Stimulated activated CD4-positive, alpha-beta T cell treated with anti-CD3 and anti-CD28 coated beads, TNF-alpha, amount 100 ng/mL, for 48 hours (primary cell): Measurements from ENCODE around the gene SGIP1.
"Not testable (repeated sequence)": the region's sequence is repeated elsewhere in the genome, so short reads cannot be mapped to it uniquely, and the experiment has no call there.

Source experiments
- DNase-seq, 3 donors: peaks; one replicate each; pipeline ENCODE4 v3.0.0-alpha.2; 2020; ENCODE audit warnings: low read depth in 3 of 3

SGIP1 gene

DNA sequence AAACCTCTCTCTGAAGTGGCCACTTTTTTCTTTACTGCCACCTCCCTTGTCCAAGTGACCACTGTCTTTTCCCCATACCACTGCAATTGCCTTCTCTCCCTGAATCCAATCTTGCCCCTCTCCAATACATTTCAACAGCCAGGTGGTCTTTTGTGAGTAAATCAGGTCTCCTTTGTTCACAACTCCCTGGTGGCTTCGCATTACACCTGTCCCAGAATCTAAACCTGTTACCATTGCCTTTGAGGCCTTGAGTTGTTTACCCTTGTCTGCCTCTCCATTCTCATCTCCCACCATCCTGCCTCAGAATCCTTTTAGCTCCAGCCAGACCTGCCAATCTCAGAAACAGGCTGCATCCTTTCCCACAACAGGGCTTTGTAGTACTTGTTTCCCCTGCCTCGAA lies 196.5 kb downstream of the SGIP1 start:
- DNase-seq: no peak

- DNase-seq: no peak
Measured at GRCh38 chr1:66731170-66731865, 197.4 kb downstream of the SGIP1 start.

- DNase-seq: no peak
Measured at GRCh38 chr1:66732407-66733166, 198.6 kb downstream of the SGIP1 start.

GRCh38 chr1:66733348-66734017 lies 199.5 kb downstream of the SGIP1 start:
- no peak for DNase-seq

DNA sequence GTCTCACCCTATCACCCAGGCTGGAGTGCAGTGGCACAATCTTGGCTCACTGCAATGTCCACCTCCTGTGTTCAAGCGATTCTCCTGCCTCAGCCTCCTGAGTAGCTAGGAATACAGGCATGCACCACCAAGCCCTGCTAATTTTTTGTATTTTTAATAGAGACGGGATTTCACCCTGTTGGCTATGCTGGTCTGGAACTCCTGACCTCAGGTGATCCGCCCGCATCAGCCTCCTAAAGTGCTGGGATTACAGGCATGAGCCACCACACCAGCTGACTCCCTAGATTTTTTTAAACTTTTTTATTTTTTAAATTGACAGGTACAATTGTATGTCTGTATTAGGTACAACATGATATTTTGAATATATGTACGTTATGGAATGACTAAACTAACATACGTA lies 200.6 kb downstream of the SGIP1 start:
- DNase-seq: not testable (repeated sequence)

DNA sequence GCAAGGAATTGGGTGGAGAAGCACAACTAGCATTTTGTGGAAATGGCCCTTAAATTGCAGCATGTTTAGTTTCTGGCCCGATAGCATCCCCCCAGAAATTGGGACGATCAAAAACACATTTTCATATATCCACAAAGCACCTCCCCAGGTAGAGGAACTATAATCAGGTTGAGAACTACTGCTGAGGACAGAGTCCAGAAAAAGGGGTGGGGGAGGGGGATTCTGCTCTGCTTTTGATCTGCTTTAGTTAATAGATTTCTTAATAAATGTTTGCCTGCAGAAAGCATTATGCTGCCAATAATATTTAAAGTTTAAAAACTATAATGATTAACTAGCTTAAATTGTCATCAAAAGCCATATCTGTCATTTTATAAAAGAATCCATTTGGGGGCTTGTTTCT lies 203.9 kb downstream of the SGIP1 start:
- DNase-seq: no peak

- no peak for DNase-seq
Measured at GRCh38 chr1:66739401-66740157, 205.6 kb downstream of the SGIP1 start.

GRCh38 chr1:66745451-66745850 lies 211.5 kb downstream of the SGIP1 start:
- no peak for DNase-seq

DNA sequence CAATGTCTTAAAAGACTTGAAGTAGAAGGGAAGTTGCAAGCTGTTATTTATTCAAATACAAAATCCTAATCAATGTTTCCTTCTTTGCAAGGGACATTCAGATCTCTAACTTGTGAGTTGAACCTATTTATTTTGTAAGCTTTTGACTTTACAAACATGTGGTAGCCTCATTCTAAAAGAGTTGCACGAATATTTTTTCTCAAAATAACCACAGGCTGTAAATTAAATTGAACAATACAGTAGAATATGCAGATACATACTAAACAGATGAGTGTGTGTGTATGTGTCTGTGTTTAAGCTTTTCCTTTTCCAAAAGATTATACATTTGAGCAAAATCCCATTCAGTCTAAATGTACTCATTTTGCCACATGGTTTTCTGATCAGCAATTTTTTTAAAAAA lies 213.5 kb downstream of the SGIP1 start:
- no peak for DNase-seq

- DNase-seq: no peak
Measured at GRCh38 chr1:66750577-66750976, 216.6 kb downstream of the SGIP1 start.

DNA sequence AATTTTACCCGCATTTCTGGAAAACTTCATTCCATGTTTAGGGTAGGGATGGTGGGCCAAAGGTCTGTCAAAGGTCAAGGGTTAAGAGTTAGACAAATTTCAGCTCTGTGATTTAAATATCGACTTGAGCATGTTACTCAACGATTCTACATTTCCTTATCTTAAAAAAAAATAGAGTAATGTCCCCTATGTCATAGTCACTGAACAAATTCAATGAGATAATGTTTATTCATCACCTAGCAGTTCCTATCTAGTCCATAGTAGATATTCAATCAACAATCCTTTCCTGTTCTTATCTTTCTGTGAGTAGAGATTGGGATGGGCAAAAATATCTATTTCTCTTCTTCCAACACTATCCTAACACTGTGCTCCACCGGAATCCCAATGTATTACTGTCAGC lies 217.2 kb downstream of the SGIP1 start:
- DNase-seq: no peak

GRCh38 chr1:66752000-66752592 lies 218.1 kb downstream of the SGIP1 start, which contains the start of gene DYNLT5:
DYNLT5 (plus strand) TSS chr1:66752459; CDS start chr1:66754659, 2,200 bp downstream.
- DNase-seq: no peak

GRCh38 chr1:66752671-66753371 lies 218.9 kb downstream of the SGIP1 start:
- DNase-seq: no peak

DNA sequence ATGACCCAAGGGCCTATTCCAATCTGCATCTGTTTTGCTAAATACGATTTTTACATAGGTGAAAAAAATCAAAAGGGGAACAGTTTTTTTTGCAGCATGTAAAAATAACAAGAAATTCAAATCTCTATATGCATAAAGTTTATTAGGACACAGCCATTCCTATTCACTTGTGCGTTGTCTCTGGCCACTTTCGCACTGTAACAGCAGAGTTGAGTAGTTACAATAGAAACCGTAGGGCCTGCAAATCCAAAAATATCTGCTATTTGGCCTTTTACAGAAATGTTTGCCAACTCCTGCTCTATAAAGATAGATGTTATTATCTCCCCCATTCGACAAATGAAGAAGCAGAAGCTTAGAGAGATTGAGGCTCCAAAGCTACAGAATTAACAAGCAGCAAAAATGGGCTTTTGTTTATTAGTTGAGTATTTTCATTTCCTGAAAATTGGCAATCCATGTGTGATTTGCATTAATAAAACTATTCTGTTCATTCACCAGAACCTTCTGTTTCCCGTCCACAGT lies 223.8 kb downstream of the SGIP1 start:
- no peak for DNase-seq

DNA sequence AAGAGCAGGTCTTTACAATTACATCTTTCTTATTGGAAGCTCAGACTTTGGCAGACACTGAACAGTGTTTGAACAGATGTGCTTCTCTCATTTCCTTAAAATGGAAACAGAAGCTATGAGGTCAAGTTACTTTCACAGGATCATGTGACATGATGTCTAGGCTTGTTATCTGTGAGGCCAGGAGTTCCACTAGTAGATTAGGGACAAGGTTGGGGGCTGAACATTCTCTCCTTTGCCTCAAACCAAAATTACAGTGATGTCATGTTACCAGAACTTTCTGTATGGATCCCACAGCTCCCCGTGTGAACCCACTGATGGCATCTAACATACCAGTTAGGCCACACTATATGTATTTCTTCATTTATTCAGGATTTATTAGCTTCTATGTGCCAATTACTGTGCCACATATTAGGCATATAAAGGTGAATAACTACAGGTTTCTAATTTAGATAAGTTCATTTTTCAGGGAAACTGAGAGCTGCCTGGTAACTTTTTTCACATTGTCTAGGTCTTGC lies 224.3 kb downstream of the SGIP1 start:
- no peak for DNase-seq

DNA sequence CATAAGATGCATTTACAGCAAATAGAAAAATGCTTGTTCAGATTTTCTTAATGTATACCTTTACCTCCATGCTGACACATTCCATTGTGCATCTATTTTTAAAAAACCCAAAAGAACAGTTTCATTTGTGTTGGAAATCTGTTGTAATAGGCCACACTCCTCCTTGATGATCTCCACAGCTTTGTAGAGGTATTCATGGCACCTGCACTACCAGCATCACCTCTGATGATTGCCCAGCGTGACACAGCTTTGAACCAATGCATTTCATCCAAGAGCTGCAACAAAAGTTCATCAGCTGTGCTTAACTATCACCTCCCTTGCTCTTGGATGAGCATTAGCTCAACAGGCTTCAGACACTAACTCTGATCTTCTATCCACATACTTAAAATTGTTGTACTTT lies 226.6 kb downstream of the SGIP1 start:
- no peak for DNase-seq

- DNase-seq: no peak
Measured at GRCh38 chr1:66761221-66761620, 227.3 kb downstream of the SGIP1 start.

DNA sequence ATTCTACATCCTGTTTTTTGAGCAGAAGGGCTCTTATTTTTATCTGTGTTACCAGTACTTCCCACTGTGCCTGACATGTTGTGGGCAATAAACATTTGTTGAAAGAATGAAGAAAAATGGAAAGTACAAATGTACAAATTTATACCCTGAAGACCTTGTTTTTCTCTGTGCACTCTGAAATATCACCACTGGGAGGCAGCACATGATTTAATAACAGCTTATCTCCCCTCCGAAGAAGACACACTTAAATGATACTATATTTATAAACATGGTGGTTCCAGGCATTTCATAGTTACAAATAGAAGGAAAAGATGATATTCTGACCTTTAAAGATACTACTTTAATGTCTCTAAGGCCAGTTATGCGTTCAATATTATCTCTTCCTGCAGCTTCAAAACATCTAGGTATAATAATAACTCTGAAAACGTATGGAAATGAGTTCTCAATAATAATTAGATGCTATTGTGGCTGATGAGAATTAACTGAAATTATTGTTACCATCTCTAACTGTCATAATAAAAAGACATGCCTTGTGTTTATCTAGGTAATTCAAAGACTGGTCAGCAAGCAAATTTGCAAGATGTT lies 231.1 kb downstream of the SGIP1 start:
- DNase-seq: peak in 2 of 3 donors; percentile 27 to 34

GRCh38 chr1:66767626-66768025 lies 233.7 kb downstream of the SGIP1 start:
- DNase-seq: no peak

DNA sequence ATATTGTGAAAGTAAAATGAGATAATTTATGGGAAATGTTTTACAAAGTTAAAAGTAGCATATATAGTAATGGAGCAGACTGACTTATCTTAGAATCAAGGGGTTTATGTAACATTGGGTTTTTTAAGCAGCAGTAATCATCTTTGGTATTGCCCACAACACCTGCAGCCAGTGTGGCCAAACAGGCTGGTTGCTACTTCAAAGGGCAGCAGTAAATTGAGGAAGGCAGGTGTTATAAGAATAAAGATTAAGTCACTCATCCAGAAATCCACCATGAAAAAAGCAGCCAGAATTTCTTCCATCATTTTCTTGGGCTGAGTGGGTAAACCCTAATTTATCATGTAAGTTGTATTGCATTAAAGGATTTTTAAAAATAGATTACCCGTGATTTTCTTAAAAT lies 235.0 kb downstream of the SGIP1 start:
- DNase-seq: no peak
